GM21619 (cell line): ENCODE results near the gene LRRC43.
"Not testable (repeated sequence)": the region's sequence is repeated elsewhere in the genome, so short reads cannot be mapped to it uniquely, and the experiment has no call there.

Experiments
- ATAC-seq: cut with Tn5 transposase; IDR thresholded peaks from one replicate; pipeline ENCODE4 v1.9.1; 2021; ENCODE audit not compliant: unreplicated experiment

LRRC43 gene

GRCh38 chr12:122152754-122153153, 30.2 kb upstream of the LRRC43 start:
- no peak for ATAC-seq

GRCh38 chr12:122155705-122156104, 27.2 kb upstream of the LRRC43 start:
- no peak for ATAC-seq

GRCh38 chr12:122158700-122159285, 24.1 kb upstream of the LRRC43 start:
- no peak for ATAC-seq

GRCh38 chr12:122159882-122160281, 23.0 kb upstream of the LRRC43 start:
- ATAC-seq = no peak

GRCh38 chr12:122160761-122161160, 22.2 kb upstream of the LRRC43 start:
- ATAC-seq = no peak

GRCh38 chr12:122161682-122162081, 21.2 kb upstream of the LRRC43 start:
- ATAC-seq = no peak

GRCh38 chr12:122162976-122163375, 19.9 kb upstream of the LRRC43 start:
- no peak for ATAC-seq

- ATAC-seq = no peak
Observed at GRCh38 chr12:122166422-122167349, 16.2 kb upstream of the LRRC43 start.

- ATAC-seq = no peak
Observed at GRCh38 chr12:122167356-122167925, 15.5 kb upstream of the LRRC43 start.

- no peak for ATAC-seq
Observed at GRCh38 chr12:122168492-122168891, 14.4 kb upstream of the LRRC43 start.

GRCh38 chr12:122171399-122171798, 11.5 kb upstream of the LRRC43 start:
- ATAC-seq = no peak

- ATAC-seq = no peak
Observed at GRCh38 chr12:122172262-122172939, 10.5 kb upstream of the LRRC43 start.

- no peak for ATAC-seq
Observed at GRCh38 chr12:122174155-122174845, 8.6 kb upstream of the LRRC43 start, which contains the start of gene IL31. IL31 (minus strand) TSS chr12:122174221; CDS start chr12:122174172, 49 bp downstream.

- not testable (repeated sequence) for ATAC-seq
Observed at GRCh38 chr12:122176473-122176872, 6.5 kb upstream of the LRRC43 start.

- no peak for ATAC-seq
Observed at GRCh38 chr12:122183588-122183940, 641 bp downstream of the LRRC43 start.

- no peak for ATAC-seq
Observed at GRCh38 chr12:122184517-122184916, 1.6 kb downstream of the LRRC43 start.

GRCh38 chr12:122185079-122185478, 2.2 kb downstream of the LRRC43 start:
- ATAC-seq = no peak

GRCh38 chr12:122185494-122186082, 2.7 kb downstream of the LRRC43 start:
- ATAC-seq = no peak

- ATAC-seq = no peak
Observed at GRCh38 chr12:122187466-122187865, 4.5 kb downstream of the LRRC43 start.
